KMS-11 (cell line): ENCODE results near the gene VPS18.

ENCODE experiments used
- H2AFZ ChIP-seq: fragments of 200-600 bp; sonication (generic); 2 replicates; pipeline ENCODE4 v1.6.1; 2016; ENCODE audit warnings: antibody characterized with exemption, mixed run types, low read depth
- H3K27ac ChIP-seq: fragments of 200-600 bp; sonication (generic); 2 replicates; pipeline ENCODE4 v1.6.1; 2016; ENCODE audit warnings: mild to moderate bottlenecking, mixed run types
- H3K27me3 ChIP-seq: fragments of 200-600 bp; sonication (generic); 2 replicates; pipeline ENCODE4 v1.6.1; 2017; ENCODE audit warnings: mild to moderate bottlenecking, low read depth, mixed run types, moderate library complexity; ENCODE audit not compliant: insufficient read depth
- H3K36me3 ChIP-seq: fragments of 200-600 bp; sonication (generic); 2 replicates; pipeline ENCODE4 v1.6.1; 2017; ENCODE audit warnings: mild to moderate bottlenecking, mixed run types; ENCODE audit not compliant: insufficient read depth
- H3K4me1 ChIP-seq: fragments of 200-600 bp; sonication (generic); 2 replicates; pipeline ENCODE4 v1.6.1; 2016; ENCODE audit warnings: mild to moderate bottlenecking, low read depth, mixed run types; ENCODE audit not compliant: poor library complexity, severe bottlenecking
- H3K4me2 ChIP-seq: fragments of 200-600 bp; sonication (generic); 2 replicates; pipeline ENCODE4 v1.7.0; 2016; ENCODE audit warnings: mild to moderate bottlenecking, mixed run types
- H3K4me3 ChIP-seq: fragments of 200-600 bp; sonication (generic); IDR thresholded peaks from 2 replicates; pipeline ENCODE4 v1.6.1; 2017; ENCODE audit warnings: low read depth, low read length, mixed read lengths; ENCODE audit not compliant: insufficient read depth
- H3K79me2 ChIP-seq: fragments of 200-600 bp; sonication (generic); 2 replicates; pipeline ENCODE4 v1.6.1; 2016; ENCODE audit warnings: low read depth, mixed run types; ENCODE audit not compliant: insufficient read depth
- H3K9ac ChIP-seq: fragments of 200-600 bp; sonication (generic); 2 replicates; pipeline ENCODE4 v1.6.1; 2016; ENCODE audit warnings: mild to moderate bottlenecking, mixed run types
- H4K20me1 ChIP-seq: fragments of 200-600 bp; sonication (generic); 2 replicates; pipeline ENCODE4 v1.6.1; 2016; ENCODE audit warnings: mild to moderate bottlenecking, mixed run types; ENCODE audit not compliant: insufficient read depth
- CTCF ChIP-seq: fragments of 200-600 bp; sonication (generic); conservative IDR thresholded peaks from 2 replicates; pipeline ENCODE4 v1.6.1; 2017; ENCODE audit warnings: low read depth, mild to moderate bottlenecking, antibody characterized with exemption, low read length, moderate library complexity, mixed read lengths

Gene VPS18

GRCh38 chr15:40909662-40910630 lies 15.7 kb downstream of the VPS18 start:
- Histone ChIP-seq H3K79me2 (no peaks in the 10 kb centered on the region), H3K9ac (no peak overlapping the region), H3K4me2 (no peak overlapping the region), H3K27ac (no peak overlapping the region), H3K36me3 (no peaks in the 10 kb centered on the region), H4K20me1 (no peaks in the 10 kb centered on the region), H3K27me3 (no peaks in the 10 kb centered on the region), H3K4me1 (peaks cover 24% of the 10 kb centered on the region), H3K4me3 (no peak overlapping the region), H2AFZ (no peak overlapping the region)
- TF ChIP-seq CTCF = no peak

GRCh38 chr15:40911141-40911540 lies 16.9 kb downstream of the VPS18 start:
- Histone ChIP-seq H2AFZ (no peak overlapping the region), H3K36me3 (no peaks in the 10 kb centered on the region), H3K9ac (no peak overlapping the region), H3K79me2 (no peaks in the 10 kb centered on the region), H3K27ac (no peak overlapping the region), H3K4me3 (no peak overlapping the region), H3K4me1 (peaks cover 14% of the 10 kb centered on the region), H4K20me1 (no peaks in the 10 kb centered on the region), H3K27me3 (no peaks in the 10 kb centered on the region), H3K4me2 (no peak overlapping the region)
- TF ChIP-seq CTCF = no peak

GRCh38 chr15:40911693-40912092 lies 17.4 kb downstream of the VPS18 start:
- TF ChIP-seq CTCF = no peak
- no peaks in the 10 kb centered on the region for H3K27me3 ChIP-seq
- no peak overlapping the region for H3K9ac ChIP-seq
- no peak overlapping the region for H2AFZ ChIP-seq
- peaks cover 13% of the 10 kb centered on the region for H3K4me1 ChIP-seq
- no peaks in the 10 kb centered on the region for H4K20me1 ChIP-seq
- H3K4me2 ChIP-seq = no peak overlapping the region
- H3K79me2 ChIP-seq = no peaks in the 10 kb centered on the region
- no peaks in the 10 kb centered on the region for H3K36me3 ChIP-seq
- H3K27ac ChIP-seq = no peak overlapping the region
- H3K4me3 ChIP-seq = no peak overlapping the region

- H2AFZ ChIP-seq = no peak overlapping the region
- peaks cover 9% of the 10 kb centered on the region for H3K4me1 ChIP-seq
- H4K20me1 ChIP-seq = no peaks in the 10 kb centered on the region
- no peak overlapping the region for H3K27ac ChIP-seq
- no peak overlapping the region for H3K9ac ChIP-seq
- TF ChIP-seq CTCF = no peak
- H3K4me2 ChIP-seq = no peak overlapping the region
- no peaks in the 10 kb centered on the region for H3K36me3 ChIP-seq
- H3K4me3 ChIP-seq = no peak overlapping the region
- H3K79me2 ChIP-seq = no peaks in the 10 kb centered on the region
- H3K27me3 ChIP-seq = no peaks in the 10 kb centered on the region
Measured at GRCh38 chr15:40912478-40912877, 18.2 kb downstream of the VPS18 start.
